HCEC 1CT (cell line): ENCODE results near the gene PEA15.

ENCODE experiments used
- DNase-seq: peaks from one replicate; pipeline ENCODE4 v3.0.0-alpha.2; 2017

Gene PEA15

GRCh38 chr1:160205242-160206035, at the start of gene PEA15:
PEA15 (plus strand) TSS chr1:160205384; CDS start chr1:160211545, 6,161 bp downstream.
- DNase-seq, result peak; percentile 64

DNA sequence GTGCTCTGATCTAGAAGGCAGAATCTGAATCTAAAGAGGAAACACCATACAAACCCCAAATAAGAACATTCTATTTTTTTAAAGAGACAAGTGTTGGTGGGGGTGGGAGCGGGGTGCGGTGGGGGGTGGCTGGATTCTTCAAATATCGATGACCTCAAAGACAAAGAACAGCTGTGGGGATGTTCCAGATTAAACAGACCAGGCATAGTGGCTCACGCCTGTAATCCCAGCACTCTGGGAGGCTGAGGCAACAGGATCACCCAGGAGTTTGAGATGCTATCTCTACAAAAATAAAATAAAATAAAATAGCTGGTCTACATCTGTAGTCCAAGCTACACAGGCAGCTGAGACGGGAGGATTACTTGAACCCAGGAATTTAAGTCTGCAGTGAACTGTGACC, 48.8 kb upstream of the PEA15 start:
- DNase-seq, result no peak

- no peak for DNase-seq
Observed at GRCh38 chr1:160157174-160157573, 48.0 kb upstream of the PEA15 start.

GRCh38 chr1:160158031-160158430, 47.2 kb upstream of the PEA15 start:
- no peak for DNase-seq

DNA sequence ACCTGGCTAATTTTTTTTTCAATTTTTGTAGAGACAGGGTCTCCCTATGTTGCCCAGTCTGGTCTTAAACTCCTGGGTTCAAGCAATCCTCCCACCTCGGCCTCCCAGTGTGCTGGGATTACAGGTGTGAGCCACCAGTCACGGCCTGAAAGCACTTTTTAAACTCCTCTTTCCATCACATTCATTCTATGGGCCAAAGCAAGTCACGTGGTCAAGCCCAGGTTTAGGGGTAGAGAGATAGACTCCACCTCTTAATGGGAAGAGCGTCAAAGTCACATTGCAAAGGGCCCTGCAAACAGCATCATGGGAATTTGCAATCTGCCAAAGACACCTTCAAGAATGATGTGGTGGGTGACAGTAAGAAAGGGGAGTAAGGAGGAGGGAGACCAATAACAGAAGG, 46.6 kb upstream of the PEA15 start:
- no peak for DNase-seq

DNA sequence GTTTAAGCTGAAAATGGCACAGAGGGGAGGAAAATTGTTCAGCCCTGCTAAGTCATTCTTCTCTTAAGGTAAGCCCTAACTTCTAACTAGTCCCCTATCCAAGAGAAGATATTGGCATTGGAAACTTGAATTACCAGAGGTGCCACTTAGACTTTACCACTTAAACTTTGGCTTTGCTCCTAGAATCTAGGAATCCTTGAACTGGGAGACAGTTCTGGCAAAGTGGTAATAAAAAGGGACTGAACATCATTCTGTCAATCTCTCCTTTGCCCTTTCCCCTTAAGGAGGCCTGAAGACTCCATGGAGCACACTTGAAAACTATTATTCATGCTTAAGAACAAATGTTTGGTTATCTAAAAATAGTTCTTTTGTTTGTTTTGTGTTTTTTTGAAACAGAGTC, 45.3 kb upstream of the PEA15 start:
- peak; percentile 4 for DNase-seq

DNA sequence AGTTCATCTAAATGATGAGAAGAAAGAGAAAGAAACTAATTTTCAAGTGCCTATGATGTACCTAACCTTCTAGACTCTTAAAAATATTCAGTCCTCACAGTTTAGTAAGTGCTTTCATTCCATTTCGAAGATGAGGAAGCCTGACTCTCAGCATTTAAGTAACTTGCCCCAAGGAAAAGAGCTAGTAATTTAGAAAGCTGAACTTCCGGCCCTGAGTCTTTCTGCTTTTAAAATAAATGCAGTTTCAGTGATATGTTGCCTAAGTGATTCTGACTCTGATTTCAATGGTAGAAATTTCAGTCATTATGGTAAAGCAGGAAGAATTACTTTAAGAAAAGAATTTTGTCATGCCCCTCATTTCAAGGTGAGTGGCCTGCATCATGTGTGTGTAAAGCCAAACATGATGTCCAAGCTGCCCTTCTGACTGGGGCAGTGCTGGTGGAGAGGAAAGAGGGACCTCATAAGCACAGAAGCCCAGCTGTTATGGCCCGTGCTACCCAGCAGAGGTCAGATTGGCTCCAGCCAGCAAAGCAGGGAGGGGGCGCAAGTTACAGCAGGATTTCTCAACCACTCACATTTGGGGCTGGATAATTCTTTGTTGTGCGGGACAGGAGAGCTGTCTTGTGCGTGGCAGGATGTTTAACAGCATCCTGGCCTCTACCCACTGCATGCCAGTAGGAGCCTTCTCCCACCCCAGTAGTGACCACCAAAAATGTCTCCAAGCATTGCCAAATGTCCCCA, 43.0 kb upstream of the PEA15 start:
- DNase-seq, result peak; percentile 10

DNA sequence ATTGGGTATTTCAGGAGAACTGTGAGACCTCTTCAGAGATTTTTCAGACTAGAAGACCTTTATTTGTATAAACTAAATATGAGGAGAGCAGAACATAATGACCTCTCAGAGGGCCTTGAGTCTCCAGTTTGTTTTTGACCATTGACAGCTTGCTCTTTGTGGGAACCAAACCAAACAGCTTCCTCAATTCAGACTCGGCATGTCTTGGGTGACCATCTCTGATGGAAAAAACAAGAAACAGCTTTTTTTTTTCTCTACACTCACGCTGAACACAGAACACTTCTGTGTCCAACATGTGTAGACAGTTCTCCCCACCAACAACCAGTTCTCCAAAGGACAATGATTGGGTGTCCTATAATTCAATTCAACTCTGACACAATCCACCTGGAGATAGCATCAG, 42.3 kb upstream of the PEA15 start:
- DNase-seq, result no peak

DNA sequence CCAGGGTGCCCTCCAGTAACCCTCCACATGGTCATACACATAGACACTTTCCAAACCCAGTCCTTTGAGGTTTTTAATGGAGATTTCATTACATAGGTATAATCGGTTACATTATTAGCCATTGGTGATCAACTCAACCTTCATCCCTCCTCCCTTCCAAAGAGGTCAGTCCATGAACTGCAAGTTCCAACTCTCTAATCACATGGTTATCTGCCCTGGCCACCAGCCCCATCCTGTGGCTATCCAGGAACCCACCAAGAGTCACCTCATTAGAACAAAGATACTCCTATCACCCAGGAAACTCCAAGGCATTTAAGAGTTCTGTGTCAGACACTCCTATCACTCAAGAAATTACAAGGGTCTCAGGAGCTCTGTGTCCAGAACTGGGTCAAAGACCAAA, 41.6 kb upstream of the PEA15 start:
- DNase-seq, result peak; percentile 41

GRCh38 chr1:160164121-160164520, 41.1 kb upstream of the PEA15 start:
- no peak for DNase-seq

DNA sequence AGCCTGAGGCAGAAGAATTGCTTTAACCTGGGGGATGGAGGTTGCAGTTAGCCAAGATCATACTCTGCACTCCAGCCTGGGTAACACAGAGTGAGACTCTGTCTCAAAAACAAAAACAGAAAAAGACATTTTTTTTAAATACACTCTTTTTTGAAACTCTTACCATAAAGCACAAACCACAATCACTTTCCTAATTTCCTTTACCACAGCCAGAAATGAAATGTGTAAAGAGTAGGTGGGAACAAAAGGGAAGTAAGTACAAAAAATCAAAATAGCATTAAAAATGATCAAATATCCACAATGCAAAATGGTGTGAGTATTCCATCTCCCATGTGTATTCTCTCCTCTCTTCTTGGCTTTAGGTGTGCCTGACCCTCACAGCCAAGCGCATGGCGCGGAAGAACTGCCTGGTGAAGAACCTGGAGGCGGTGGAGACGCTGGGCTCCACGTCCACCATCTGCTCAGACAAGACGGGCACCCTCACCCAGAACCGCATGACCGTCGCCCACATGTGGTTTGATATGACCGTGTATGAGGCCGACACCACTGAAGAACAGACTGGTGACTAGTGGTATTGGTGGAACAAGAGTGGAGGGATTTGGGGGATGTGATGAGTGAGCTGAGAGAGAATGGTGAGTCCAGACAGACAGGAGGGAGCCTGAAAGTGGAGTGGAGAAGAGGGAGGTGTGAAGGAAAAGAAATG, 38.9 kb upstream of the PEA15 start:
- DNase-seq, result no peak

GRCh38 chr1:160167056-160167455, 38.1 kb upstream of the PEA15 start:
- no peak for DNase-seq

DNA sequence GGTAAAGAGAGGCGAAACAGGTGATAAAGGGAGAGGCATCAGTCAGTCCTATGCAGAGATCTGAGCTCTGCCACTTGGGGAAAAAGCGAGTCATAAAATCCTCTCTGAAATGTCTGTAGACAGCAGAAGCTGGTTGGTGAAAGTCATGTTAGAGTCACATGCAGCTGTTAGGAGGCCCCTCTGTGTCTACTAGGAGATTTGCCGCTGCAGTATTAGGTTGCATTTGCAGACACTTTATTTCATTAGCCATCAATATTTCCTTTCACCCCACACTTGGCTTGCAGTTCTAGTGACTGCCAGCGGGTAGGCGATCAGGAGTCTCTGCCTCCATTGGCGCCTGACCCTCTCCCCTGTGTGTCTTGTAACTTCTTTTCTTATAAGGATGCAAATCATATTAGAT, 37.6 kb upstream of the PEA15 start:
- DNase-seq, result peak; percentile 49

DNA sequence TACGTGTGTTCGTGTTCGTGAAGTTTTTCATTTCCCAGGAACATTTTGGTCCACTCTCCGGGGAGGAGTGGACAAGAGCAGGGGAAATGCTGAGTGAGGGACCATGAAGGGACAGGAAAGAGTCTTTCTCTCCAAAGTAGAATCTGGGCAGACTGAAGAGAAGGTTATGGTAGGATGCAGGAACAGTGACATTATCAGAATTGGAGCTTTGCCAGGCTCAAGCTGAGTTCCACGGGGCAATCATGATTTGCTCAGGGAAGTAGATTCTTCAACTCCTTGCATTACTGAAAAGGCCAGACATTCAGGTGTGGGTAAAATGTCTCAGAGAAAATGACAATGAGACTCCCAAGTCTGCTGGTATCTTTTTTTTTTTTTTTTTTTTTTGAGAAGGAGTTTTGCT, 37.2 kb upstream of the PEA15 start:
- DNase-seq, result no peak

- DNase-seq, result no peak
Observed at GRCh38 chr1:160168609-160169369, 36.4 kb upstream of the PEA15 start.

GRCh38 chr1:160169553-160170399, 35.4 kb upstream of the PEA15 start:
- no peak for DNase-seq

GRCh38 chr1:160171354-160171753, 33.8 kb upstream of the PEA15 start:
- DNase-seq, result peak; percentile 65

DNA sequence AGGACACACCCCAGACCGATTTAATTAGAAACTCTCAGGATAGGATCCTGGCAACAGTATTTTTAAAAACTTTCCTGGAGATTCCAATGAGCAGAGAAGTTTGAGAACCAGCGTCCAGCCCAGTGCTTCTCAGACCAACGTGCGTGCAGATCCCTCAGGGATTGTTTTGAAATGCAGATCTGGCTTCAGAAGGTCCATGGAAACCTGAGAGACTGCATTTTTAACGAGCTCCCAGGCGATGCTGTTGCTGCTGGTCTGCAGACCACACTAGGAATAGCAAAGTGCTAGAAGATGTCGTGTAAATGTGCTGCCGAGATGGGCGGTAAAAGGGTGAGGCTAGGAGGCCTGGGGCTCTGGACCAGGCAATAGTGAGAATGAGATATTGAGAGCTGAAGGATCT, 33.2 kb upstream of the PEA15 start:
- no peak for DNase-seq

- DNase-seq, result no peak
Observed at GRCh38 chr1:160177231-160177630, 28.0 kb upstream of the PEA15 start.

DNA sequence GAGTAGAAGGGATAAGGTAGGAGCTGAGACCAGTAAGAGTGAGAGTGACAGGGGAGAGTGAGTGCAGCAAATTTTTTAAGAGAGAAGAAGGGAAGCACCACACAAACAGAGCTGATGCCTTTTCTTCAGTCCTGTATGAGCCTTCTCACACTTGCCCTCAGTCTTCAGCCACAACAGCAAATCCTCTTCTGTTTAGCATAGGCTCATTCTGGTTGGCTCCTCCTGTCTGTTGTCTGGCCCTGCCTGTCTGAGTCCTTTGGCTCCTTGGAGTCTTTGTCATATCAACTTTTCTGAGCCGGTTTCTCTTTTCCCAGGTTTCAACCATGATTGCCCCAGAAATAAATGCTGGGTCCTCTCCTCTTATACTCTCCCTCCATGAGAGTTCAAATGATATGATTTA, 27.5 kb upstream of the PEA15 start:
- no peak for DNase-seq

- DNase-seq, result no peak
Observed at GRCh38 chr1:160178731-160179130, 26.5 kb upstream of the PEA15 start.

GRCh38 chr1:160179336-160179735, 25.8 kb upstream of the PEA15 start:
- no peak for DNase-seq
